Uterus (tissue), 4 donors: ENCODE results near the gene PKD1L1. TPM values are rescaled to one million over a fixed set of nuclear protein-coding genes. Genes with fewer than 3 reads are reported as not detected.

Experiments used
- DNase-seq, 2 donors: peaks; one replicate each; pipeline ENCODE4 v3.0.0-alpha.2; 2019 to 2020
- H3K27ac ChIP-seq, 2 donors: fragments of 200-600 bp; sonication (generic); 1 replicate in 1 of 2; 2 replicates in 1 of 2; pipeline ENCODE4 v1.5.1; 2016 to 2018
- H3K27me3 ChIP-seq, 2 donors: fragments of 200-600 bp; sonication (generic); one replicate each; pipeline ENCODE4 v1.5.1; 2018 to 2019; ENCODE audit warnings: control low read depth in 1 of 2
- H3K36me3 ChIP-seq, 2 donors: fragments of 200-600 bp; sonication (generic); one replicate each; pipeline ENCODE4 v1.5.1; 2019; ENCODE audit warnings: control low read depth in 1 of 2
- H3K4me1 ChIP-seq, 2 donors: fragments of 200-600 bp; sonication (generic); one replicate each; pipeline ENCODE4 v1.5.1; 2018 to 2019; ENCODE audit warnings: control low read depth in 1 of 2
- H3K4me3 ChIP-seq, 2 donors: fragments of 200-600 bp; sonication (generic); 1 replicate in 1 of 2; 2 replicates in 1 of 2; pipeline ENCODE4 v1.5.1; 2018 to 2019; ENCODE audit warnings: mild to moderate bottlenecking in 1 of 2
- H3K9me3 ChIP-seq, 2 donors: fragments of 200-600 bp; sonication (generic); one replicate each; pipeline ENCODE4 v1.5.1; 2019; ENCODE audit warnings: control low read depth in 1 of 2
- POLR2A ChIP-seq, 2 donors: fragments of 450-650 bp; IDR thresholded peaks; one replicate each; pipeline ENCODE4 v1.6.1; 2016; ENCODE audit warnings: antibody characterized with exemption in 2 of 2, mild to moderate bottlenecking in 1 of 2, moderate library complexity in 1 of 2
- intact Hi-C: fragments of 100-400 bp; cut with DNase I; formaldehyde crosslinking; loops from one replicate; pipeline ENCODE4 v1.15.1; 2023; ENCODE audit warnings: low total_unique reads
- total RNA-seq, 4 donors: library from RNA; depleted of rRNA in 3 of 4; stranded (reverse); fragments of >200 nt in 3 of 4; gene quantifications; one replicate each; pipeline versions ENCODE4 v1.1.0 to v1.2.4, GENCODE V29; 2014 to 2023
- TF ChIP-seq, protein P1 (sequence below), 4 experiments: fragments of 200-600 bp in 2 of 4; fragments of 450-650 bp in 2 of 4; sonication (generic) in 2 of 4; IDR thresholded peaks; one replicate each; pipeline ENCODE4 v1.5.1; 2016 to 2019; ENCODE audit warnings: antibody characterized with exemption in 4 of 4, mild to moderate bottlenecking in 2 of 4, moderate library complexity in 1 of 4
- donor health status: DM: yes; HTN: yes; CAD: no.

Gene PKD1L1
- total RNA-seq, 4 donors from 2014 or later = under 0.01 to 3.8 (median 0.74) TPM

DNA sequence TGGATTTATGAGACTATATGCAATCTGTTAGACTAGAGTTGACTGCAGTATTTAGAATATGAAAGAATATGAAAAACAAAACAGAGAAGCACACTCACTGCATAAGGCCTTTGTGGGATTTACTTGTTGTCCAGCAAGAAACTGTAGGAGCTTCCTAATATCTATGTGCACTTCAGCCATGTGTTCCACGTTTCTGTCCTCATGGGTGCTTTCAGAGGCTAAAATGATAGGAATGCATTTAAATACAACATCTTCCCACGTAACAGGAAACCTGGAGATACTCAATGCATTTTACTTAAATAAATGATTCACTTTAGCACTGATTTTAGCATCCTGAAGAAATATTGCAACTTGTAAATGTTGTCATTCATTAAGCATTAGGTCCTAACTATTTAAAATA lies 19.4 kb upstream of the PKD1L1 start:
- Histone ChIP-seq H3K4me1 (no peaks in the 10 kb centered on the region), H3K36me3 (no peaks in the 10 kb centered on the region), H3K27ac (no peak overlapping the region), H3K27me3 (no peaks in the 10 kb centered on the region), H3K9me3 (no peaks in the 10 kb centered on the region), H3K4me3 (no peak overlapping the region)
- DNase-seq = no peak
- TF ChIP-seq POLR2A (IDR thresholded peaks at IDR 0.05) = no peak
- intact Hi-C loops = no loop called here

DNA sequence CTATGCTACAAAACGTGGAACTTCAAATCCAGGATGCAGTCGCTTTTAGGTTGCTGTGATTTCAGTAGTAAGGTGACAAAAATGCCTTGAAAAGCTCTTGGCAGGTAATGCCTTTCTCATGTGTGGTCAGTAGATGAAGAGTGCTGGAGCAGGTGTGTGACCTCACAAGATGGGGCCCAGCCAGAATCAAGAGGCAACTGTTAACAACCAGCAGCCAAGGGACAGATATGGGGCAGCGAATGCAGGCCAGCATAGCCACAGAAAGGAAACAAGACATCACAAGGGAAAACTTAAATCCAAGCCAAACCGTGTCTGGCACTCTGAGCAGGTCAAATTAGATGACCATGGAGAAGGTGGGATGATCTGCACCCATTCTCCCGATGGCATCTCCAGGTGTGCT lies 18.9 kb upstream of the PKD1L1 start:
- no peak overlapping the region for H3K4me3 ChIP-seq
- H3K4me1 ChIP-seq = no peaks in the 10 kb centered on the region
- TF ChIP-seq, protein P1, sequence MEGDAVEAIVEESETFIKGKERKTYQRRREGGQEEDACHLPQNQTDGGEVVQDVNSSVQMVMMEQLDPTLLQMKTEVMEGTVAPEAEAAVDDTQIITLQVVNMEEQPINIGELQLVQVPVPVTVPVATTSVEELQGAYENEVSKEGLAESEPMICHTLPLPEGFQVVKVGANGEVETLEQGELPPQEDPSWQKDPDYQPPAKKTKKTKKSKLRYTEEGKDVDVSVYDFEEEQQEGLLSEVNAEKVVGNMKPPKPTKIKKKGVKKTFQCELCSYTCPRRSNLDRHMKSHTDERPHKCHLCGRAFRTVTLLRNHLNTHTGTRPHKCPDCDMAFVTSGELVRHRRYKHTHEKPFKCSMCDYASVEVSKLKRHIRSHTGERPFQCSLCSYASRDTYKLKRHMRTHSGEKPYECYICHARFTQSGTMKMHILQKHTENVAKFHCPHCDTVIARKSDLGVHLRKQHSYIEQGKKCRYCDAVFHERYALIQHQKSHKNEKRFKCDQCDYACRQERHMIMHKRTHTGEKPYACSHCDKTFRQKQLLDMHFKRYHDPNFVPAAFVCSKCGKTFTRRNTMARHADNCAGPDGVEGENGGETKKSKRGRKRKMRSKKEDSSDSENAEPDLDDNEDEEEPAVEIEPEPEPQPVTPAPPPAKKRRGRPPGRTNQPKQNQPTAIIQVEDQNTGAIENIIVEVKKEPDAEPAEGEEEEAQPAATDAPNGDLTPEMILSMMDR (IDR thresholded peaks at IDR 0.05) = no peak
- TF ChIP-seq POLR2A (IDR thresholded peaks at IDR 0.05) = no peak
- H3K9me3 ChIP-seq = no peaks in the 10 kb centered on the region
- DNase-seq = no peak
- no peaks in the 10 kb centered on the region for H3K27me3 ChIP-seq
- intact Hi-C loops = no loop called here
- no peak overlapping the region for H3K27ac ChIP-seq
- no peaks in the 10 kb centered on the region for H3K36me3 ChIP-seq

DNA sequence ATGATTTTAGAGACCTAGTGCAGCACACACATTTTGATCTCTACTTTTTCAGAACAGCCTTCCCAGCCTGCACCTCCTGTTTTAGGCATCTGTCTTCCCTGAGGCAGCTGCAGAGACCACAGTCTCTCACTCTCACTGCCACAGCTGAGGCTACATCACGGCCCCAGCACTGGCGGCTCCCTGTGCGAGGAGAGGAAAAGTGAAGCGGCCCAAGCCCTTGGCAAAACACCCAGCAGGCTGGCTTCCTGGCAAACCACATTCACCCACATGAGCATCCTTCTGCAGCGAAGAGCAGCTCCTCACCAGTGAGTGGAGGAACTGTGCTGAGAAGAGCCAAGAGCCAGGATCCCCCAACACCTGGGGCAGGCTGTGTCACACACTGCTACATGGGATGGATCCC lies 17.2 kb upstream of the PKD1L1 start:
- no peak for TF ChIP-seq POLR2A (IDR thresholded peaks at IDR 0.05)
- TF ChIP-seq, protein P1 (IDR thresholded peaks at IDR 0.05) = no peak
- H3K9me3 ChIP-seq = no peaks in the 10 kb centered on the region
- no peak for DNase-seq
- no peak overlapping the region for H3K27ac ChIP-seq
- no peaks in the 10 kb centered on the region for H3K36me3 ChIP-seq
- no peaks in the 10 kb centered on the region for H3K4me1 ChIP-seq
- H3K4me3 ChIP-seq = no peak overlapping the region
- H3K27me3 ChIP-seq = no peaks in the 10 kb centered on the region
- intact Hi-C loops = no loop called here

GRCh38 chr7:47962262-47962661 lies 14.0 kb upstream of the PKD1L1 start:
- no peak for DNase-seq
- intact Hi-C loops = no loop called here
- Histone ChIP-seq H3K36me3 (no peaks in the 10 kb centered on the region), H3K4me1 (no peaks in the 10 kb centered on the region), H3K9me3 (no peaks in the 10 kb centered on the region), H3K27me3 (no peaks in the 10 kb centered on the region), H3K27ac (no peak overlapping the region), H3K4me3 (no peak overlapping the region)
- TF ChIP-seq, protein P1 (IDR thresholded peaks at IDR 0.05) = no peak
- TF ChIP-seq POLR2A (IDR thresholded peaks at IDR 0.05) = no peak

DNA sequence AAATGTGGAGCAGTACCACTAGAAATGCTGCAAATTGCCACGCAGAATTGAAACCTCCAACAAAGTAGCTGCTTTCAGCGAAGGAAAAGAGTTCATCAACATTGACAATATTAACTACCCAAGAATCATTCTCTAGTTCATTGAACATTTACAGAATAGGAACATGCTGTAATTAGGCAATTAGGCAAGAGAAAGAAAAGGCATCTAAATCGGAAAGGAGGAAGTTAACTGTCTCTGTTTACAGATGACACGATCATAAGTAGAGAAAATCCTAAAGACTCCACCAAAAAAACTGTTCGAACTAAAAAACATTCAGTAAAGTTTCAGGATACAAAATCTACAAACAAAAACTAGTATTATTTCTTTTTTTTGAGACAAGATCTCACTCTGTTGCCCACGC lies 8.9 kb upstream of the PKD1L1 start:
- no peaks in the 10 kb centered on the region for H3K9me3 ChIP-seq
- H3K27me3 ChIP-seq = no peaks in the 10 kb centered on the region
- no peak overlapping the region for H3K27ac ChIP-seq
- TF ChIP-seq, protein P1 (IDR thresholded peaks at IDR 0.05) = no peak
- no peak for TF ChIP-seq POLR2A (IDR thresholded peaks at IDR 0.05)
- H3K4me1 ChIP-seq = no peaks in the 10 kb centered on the region
- no peak for DNase-seq
- H3K4me3 ChIP-seq = no peak overlapping the region
- no peaks in the 10 kb centered on the region for H3K36me3 ChIP-seq
- intact Hi-C loops = no loop called here

DNA sequence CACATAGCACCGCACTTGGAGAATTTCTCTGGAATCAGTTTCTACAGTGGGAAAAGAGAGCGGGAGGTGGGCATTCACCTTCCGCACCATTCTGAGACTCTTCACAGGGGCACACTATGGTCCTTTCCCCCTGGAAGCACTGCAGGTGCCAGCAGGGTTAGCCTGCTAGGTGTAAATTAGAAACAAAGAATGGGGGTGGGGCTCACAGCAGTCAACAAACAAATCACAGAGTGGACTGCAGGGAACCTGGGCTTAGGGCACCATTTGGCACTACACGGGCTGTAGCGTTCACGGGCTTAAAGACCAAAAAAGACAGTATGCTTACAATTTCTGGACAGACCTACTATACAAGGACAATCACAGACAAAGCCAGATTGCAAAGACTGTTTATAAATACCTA lies 8.0 kb upstream of the PKD1L1 start:
- no peaks in the 10 kb centered on the region for H3K9me3 ChIP-seq
- DNase-seq = no peak
- intact Hi-C loops = no loop called here
- TF ChIP-seq, protein P1 (IDR thresholded peaks at IDR 0.05) = no peak
- TF ChIP-seq POLR2A (IDR thresholded peaks at IDR 0.05) = no peak
- H3K4me3 ChIP-seq = no peak overlapping the region
- no peaks in the 10 kb centered on the region for H3K4me1 ChIP-seq
- H3K27ac ChIP-seq = no peak overlapping the region
- no peaks in the 10 kb centered on the region for H3K36me3 ChIP-seq
- no peaks in the 10 kb centered on the region for H3K27me3 ChIP-seq
